Measurements from ENCODE around the gene ARHGEF5. TPM values are rescaled to one million over a fixed set of nuclear protein-coding genes. Genes with fewer than 3 reads are reported as not detected.

Gene ARHGEF5
- total and polyA plus RNA-seq, 2 of the 13 experiments (the other 11 are each of a cell fraction or from before 2014, with no cell fraction given), result 1.2 to 1.3 TPM

DNA sequence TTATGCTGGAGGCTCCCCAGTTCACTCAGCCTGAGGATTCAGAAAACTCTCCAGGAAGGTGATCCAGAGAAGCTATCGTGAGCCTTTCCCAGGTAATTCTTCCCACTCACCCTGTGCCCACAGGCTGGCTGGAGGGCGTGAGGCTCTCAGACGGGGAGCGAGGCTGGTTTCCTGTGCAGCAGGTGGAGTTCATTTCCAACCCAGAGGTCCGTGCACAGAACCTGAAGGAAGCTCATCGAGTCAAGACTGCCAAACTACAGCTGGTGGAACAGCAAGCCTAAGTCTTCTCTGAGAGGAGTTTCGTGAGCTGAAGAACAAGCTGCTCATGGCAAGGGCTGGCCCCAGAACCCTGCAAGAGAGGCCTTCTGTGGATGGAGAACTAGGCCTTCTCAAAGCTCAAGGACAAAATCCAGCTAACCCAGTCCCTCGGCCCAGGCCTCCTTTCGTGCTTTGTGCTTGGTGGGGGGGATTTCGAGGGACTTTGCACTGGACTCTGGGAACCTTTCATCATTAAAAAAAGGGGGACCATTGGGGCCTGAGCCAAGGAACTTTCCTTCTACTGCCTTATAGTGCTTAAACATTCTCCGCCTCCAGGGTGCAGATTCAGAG is 24.7 kb downstream of the ARHGEF5 start:
- POLR2A ChIA-PET, result no interaction called here
- no peak overlapping the region for H2AFZ ChIP-seq (ENCODE audit: low read length)
- H3K9me3 ChIP-seq (ENCODE audit: low read length), result no peaks in the 10 kb centered on the region
- H3K9ac ChIP-seq (ENCODE audit: insufficient read depth, low read depth, low read length), result no peak overlapping the region
- DNase-seq (ENCODE audit: low spot score) (no peak), FAIRE-seq (no peak), ATAC-seq (no peak)
- WGBS (ENCODE audit: low lambda C conversion rate), result 64% methylated on average over 8 of the region's 11 CpGs
- no peak overlapping the region for H3K4me3 ChIP-seq (replicated peaks in 1 of 3; ENCODE audit: insufficient read depth in 1 of 3, low read depth in 2 of 3, low read length in 3 of 3)
- H3K79me2 ChIP-seq (ENCODE audit: insufficient read depth, low read length), result no peaks in the 10 kb centered on the region
- no TSS peak for BruUV-seq (replicated peaks)
- CTCF ChIA-PET (ENCODE audit: low intra/inter-chr PET ratio, low total read pairs), result no interaction called here
- no peak overlapping the region for H3K4me2 ChIP-seq (ENCODE audit: low read depth, low read length)
- no peak overlapping the region for H3K27ac ChIP-seq (ENCODE audit: extremely low read length, insufficient read depth, low read length)
- H3K27me3 ChIP-seq (ENCODE audit: control insufficient read depth in 1 of 2, insufficient read depth in 2 of 2, low read length in 2 of 2), result no peaks in the 10 kb centered on the region
- H3K4me1 ChIP-seq (ENCODE audit: insufficient read depth, low read length), result peaks cover 7% of the 10 kb centered on the region; the same call in 1 of the 2 replicates
- TF ChIP-seq FOXA1 (IDR thresholded peaks at IDR 0.05) (no peak), FOXA1 (CRISPR knock-in tag; IDR thresholded peaks at IDR 0.05) (no peak), NCOA5 (CRISPR knock-in tag; IDR thresholded peaks at IDR 0.05) (no peak), ZNF253 (CRISPR knock-in tag; IDR thresholded peaks at IDR 0.05; ENCODE audit: borderline replicate concordance) (no peak), NKX3-1 (CRISPR knock-in tag; IDR thresholded peaks at IDR 0.05) (no peak), EZH2 (conservative IDR thresholded peaks at IDR 0.05; ENCODE audit: low read depth, low read length) (no peak), ZNF598 (CRISPR knock-in tag; IDR thresholded peaks at IDR 0.05; ENCODE audit: borderline replicate concordance) (no peak), IRF2 (CRISPR knock-in tag; IDR thresholded peaks at IDR 0.05) (no peak), KLF12 (CRISPR knock-in tag; IDR thresholded peaks at IDR 0.05; ENCODE audit: borderline replicate concordance) (no peak), FOSL2 (CRISPR knock-in tag; IDR thresholded peaks at IDR 0.05) (no peak), ZNF510 (CRISPR knock-in tag; IDR thresholded peaks at IDR 0.05; ENCODE audit: low read depth) (no peak), IKZF1 (IDR thresholded peaks at IDR 0.05) (no peak), ELF3 (CRISPR knock-in tag; IDR thresholded peaks at IDR 0.05) (no peak), KLF9 (CRISPR knock-in tag; IDR thresholded peaks at IDR 0.05; ENCODE audit: low read depth) (no peak)
- TF ChIP-seq, protein P1, sequence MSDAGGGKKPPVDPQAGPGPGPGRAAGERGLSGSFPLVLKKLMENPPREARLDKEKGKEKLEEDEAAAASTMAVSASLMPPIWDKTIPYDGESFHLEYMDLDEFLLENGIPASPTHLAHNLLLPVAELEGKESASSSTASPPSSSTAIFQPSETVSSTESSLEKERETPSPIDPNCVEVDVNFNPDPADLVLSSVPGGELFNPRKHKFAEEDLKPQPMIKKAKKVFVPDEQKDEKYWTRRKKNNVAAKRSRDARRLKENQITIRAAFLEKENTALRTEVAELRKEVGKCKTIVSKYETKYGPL (CRISPR knock-in tag; IDR thresholded peaks at IDR 0.05), result no peak
- TF ChIP-seq, protein P2, sequence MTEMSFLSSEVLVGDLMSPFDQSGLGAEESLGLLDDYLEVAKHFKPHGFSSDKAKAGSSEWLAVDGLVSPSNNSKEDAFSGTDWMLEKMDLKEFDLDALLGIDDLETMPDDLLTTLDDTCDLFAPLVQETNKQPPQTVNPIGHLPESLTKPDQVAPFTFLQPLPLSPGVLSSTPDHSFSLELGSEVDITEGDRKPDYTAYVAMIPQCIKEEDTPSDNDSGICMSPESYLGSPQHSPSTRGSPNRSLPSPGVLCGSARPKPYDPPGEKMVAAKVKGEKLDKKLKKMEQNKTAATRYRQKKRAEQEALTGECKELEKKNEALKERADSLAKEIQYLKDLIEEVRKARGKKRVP (CRISPR knock-in tag; IDR thresholded peaks at IDR 0.05), result no peak
- TF ChIP-seq, protein P3, sequence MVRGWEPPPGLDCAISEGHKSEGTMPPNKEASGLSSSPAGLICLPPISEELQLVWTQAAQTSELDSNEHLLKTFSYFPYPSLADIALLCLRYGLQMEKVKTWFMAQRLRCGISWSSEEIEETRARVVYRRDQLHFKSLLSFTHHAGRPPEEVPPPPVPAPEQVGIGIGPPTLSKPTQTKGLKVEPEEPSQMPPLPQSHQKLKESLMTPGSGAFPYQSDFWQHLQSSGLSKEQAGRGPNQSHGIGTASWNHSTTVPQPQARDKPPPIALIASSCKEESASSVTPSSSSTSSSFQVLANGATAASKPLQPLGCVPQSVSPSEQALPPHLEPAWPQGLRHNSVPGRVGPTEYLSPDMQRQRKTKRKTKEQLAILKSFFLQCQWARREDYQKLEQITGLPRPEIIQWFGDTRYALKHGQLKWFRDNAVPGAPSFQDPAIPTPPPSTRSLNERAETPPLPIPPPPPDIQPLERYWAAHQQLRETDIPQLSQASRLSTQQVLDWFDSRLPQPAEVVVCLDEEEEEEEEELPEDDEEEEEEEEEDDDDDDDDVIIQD (CRISPR knock-in tag; IDR thresholded peaks at IDR 0.05; ENCODE audit: low read depth), result no peak
- intact Hi-C loops (cut with micrococcal nuclease; ENCODE audit: unreplicated experiment), result no loop called here
- no peaks in the 10 kb centered on the region for H4K20me1 ChIP-seq (ENCODE audit: insufficient read depth, low read length)
- no peaks in the 10 kb centered on the region for H3K36me3 ChIP-seq (replicated peaks in 1 of 2; ENCODE audit: control insufficient read depth in 1 of 2, insufficient read depth in 2 of 2, low read length in 2 of 2)
- in situ Hi-C loops (cut with HindIII; ENCODE audit: extremely low pct_ligation_motif_present, low pct_unique_long_range_greater_than_20kb), result loop anchor here (25.0 kb wide), 1 partner anchor 493 kb away; no protein-coding TSS in a partner anchor
